Breast epithelium (tissue), 4 donors: ENCODE data around the gene CABP2. TPM values are rescaled to one million over a fixed set of nuclear protein-coding genes. Genes with fewer than 3 reads are reported as not detected.

Experiments used
- DNase-seq, 2 donors: peaks; one replicate each; pipeline ENCODE4 v3.0.0-alpha.2; 2019; ENCODE audit warnings: low spot score in 2 of 2
- H3K27ac ChIP-seq, 2 donors: fragments of 200-600 bp; sonication (generic) in 1 of 2; one replicate each; pipeline ENCODE4 v1.5.1; 2016 to 2019; ENCODE audit warnings: mild to moderate bottlenecking in 1 of 2
- H3K27me3 ChIP-seq, 2 donors: fragments of 200-600 bp; sonication (generic) in 1 of 2; one replicate each; pipeline versions ENCODE4 v1.5.1 to v1.6.0; 2017 to 2019; ENCODE audit warnings: control low read depth in 1 of 2, mild to moderate bottlenecking in 1 of 2
- H3K36me3 ChIP-seq: fragments of 200-600 bp; one replicate; pipeline ENCODE4 v1.5.1; 2019
- H3K4me1 ChIP-seq, 2 donors: fragments of 200-600 bp; sonication (generic); one replicate each; pipeline ENCODE4 v1.5.1; 2016 to 2019; ENCODE audit warnings: control low read depth in 1 of 2
- H3K4me3 ChIP-seq, 3 donors: fragments of 200-600 bp; sonication (generic); 1 replicate in 2 of 3; 2 replicates in 1 of 3; pipeline ENCODE4 v1.5.1; 2016 to 2019; ENCODE audit warnings: mild to moderate bottlenecking in 3 of 3, moderate library complexity in 2 of 3
- H3K9me3 ChIP-seq, 2 donors: fragments of 200-600 bp; sonication (generic) in 1 of 2; one replicate each; pipeline ENCODE4 v1.5.1; 2016 to 2019; ENCODE audit warnings: control low read depth in 1 of 2
- POLR2A ChIP-seq: fragments of 450-650 bp; IDR thresholded peaks from one replicate; pipeline ENCODE4 v1.6.1; 2016; ENCODE audit warnings: antibody characterized with exemption, mild to moderate bottlenecking, moderate library complexity
- POLR2AphosphoS5 ChIP-seq, 3 donors: sonication (generic); formaldehyde crosslinking; IDR thresholded peaks; one replicate each; pipeline ENCODE4 v1.6.1; 2017; ENCODE audit warnings: antibody characterized with exemption in 3 of 3
- intact Hi-C: fragments of 100-400 bp; cut with DNase I; formaldehyde crosslinking; loops from one replicate; pipeline ENCODE4 v1.15.1; 2023; ENCODE audit warnings: low total_unique reads
- total RNA-seq, 3 donors: library from RNA; depleted of rRNA; stranded (reverse); fragments of >200 nt; gene quantifications; one replicate each; pipeline ENCODE4 v1.1.0, GENCODE V29; 2016
- TF ChIP-seq, protein P1 (sequence below), 3 donors: fragments of 450-650 bp; IDR thresholded peaks; one replicate each; pipeline ENCODE4 v1.5.1; 2016 to 2017; ENCODE audit warnings: antibody characterized with exemption in 3 of 3, mild to moderate bottlenecking in 3 of 3, moderate library complexity in 3 of 3

CABP2 gene
- total RNA-seq, 3 donors from 2014 or later, result not detected

DNA sequence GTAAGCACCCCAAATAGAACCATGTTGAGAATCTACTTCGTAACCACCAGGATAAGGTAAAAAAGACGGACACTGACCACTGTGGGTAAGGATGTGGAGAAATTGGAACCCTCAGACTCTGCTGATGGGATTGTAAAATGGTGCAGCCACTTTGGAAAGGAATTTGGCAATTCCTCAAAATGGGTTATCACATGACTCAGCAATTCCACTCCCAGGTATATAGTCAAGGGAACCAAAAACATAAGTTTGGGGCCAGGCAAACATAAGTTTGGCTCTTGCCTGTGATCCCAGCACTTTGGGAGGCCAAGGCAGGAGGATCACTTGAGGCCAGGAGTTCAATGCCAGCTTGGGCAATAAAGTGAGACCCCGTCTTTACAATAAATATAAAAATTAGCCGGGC, 5.1 kb upstream of the CABP2 start:
- no peak overlapping the region for H3K4me3 ChIP-seq
- DNase-seq, result no peak
- H3K4me1 ChIP-seq, result no peaks in the 10 kb centered on the region
- TF ChIP-seq POLR2A, result no peak
- TF ChIP-seq POLR2AphosphoS5 (IDR thresholded peaks at IDR 0.05), result no peak
- TF ChIP-seq, protein P1, sequence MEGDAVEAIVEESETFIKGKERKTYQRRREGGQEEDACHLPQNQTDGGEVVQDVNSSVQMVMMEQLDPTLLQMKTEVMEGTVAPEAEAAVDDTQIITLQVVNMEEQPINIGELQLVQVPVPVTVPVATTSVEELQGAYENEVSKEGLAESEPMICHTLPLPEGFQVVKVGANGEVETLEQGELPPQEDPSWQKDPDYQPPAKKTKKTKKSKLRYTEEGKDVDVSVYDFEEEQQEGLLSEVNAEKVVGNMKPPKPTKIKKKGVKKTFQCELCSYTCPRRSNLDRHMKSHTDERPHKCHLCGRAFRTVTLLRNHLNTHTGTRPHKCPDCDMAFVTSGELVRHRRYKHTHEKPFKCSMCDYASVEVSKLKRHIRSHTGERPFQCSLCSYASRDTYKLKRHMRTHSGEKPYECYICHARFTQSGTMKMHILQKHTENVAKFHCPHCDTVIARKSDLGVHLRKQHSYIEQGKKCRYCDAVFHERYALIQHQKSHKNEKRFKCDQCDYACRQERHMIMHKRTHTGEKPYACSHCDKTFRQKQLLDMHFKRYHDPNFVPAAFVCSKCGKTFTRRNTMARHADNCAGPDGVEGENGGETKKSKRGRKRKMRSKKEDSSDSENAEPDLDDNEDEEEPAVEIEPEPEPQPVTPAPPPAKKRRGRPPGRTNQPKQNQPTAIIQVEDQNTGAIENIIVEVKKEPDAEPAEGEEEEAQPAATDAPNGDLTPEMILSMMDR (IDR thresholded peaks at IDR 0.05), result no peak
- peaks cover 0 to 8% of the 10 kb centered on the region in 2 donors for H3K27me3 ChIP-seq
- H3K27ac ChIP-seq, result no peak overlapping the region
- no peaks in the 10 kb centered on the region for H3K36me3 ChIP-seq
- peaks cover 0 to under 1% of the 10 kb centered on the region in 2 donors for H3K9me3 ChIP-seq
- intact Hi-C loops, result no loop called here

DNA sequence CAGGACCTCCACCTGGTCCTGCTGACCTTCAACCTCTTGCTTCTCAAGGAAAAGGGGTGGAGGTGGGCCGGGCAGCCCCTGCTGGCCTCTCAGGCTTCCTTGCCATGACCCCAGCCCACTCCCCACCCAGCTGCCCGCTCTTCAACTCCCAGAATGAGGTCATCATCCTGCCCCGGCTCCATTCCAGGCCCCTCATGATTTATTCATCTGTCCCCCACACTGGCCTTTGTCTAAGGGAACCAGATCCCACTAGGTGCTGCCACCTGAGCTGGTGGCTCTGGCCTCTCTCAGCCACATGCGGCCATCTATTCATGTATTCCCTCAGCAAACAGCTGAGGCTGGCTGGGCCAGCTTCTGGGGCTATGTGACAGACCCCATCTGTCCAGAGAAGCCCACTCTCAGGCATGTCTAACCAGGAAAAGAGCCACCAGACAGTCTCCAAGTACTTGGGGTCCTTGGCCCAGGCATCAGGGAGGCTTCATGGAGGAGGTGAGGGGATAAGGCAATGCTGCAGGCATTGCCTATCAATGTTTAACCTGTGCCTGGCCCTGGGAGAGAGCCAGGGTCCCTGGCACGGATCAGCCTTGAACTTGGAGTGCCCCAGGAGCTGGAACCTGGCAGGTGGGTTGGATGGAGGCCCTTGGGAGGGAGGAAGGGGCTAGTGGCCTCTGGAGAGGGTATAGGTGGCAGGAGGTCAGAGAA, 2.2 kb upstream of the CABP2 start:
- Histone ChIP-seq H3K4me3 (no peak overlapping the region), H3K4me1 (no peaks in the 10 kb centered on the region), H3K9me3 (no peaks in the 10 kb centered on the region), H3K27me3 (peaks cover 0 to 8% of the 10 kb centered on the region in 2 donors), H3K27ac (no peak overlapping the region), H3K36me3 (no peaks in the 10 kb centered on the region)
- TF ChIP-seq, protein P1 (IDR thresholded peaks at IDR 0.05), result no peak
- TF ChIP-seq POLR2AphosphoS5 (IDR thresholded peaks at IDR 0.05) (no peak), POLR2A (no peak)
- DNase-seq, result no peak
- intact Hi-C loops, result no loop called here

DNA sequence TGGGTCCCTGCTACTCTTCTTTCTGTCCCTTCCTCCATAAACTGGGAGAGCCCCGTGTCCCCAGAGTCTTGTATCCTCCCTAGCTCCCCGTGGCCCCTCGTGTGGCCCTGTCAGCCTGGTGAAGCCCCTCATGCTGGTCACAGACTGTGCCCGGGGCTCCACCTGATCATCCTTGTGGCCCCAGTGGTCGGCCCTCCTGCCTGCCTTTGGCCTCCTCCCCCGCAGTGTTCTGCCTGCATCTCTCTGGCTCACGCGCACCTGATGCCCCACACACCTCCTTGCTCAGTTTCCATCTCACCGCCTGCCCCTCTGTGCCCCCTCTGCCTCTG, 1.2 kb upstream of the CABP2 start:
- Histone ChIP-seq H3K4me3 (no peak overlapping the region), H3K9me3 (no peaks in the 10 kb centered on the region), H3K4me1 (no peaks in the 10 kb centered on the region), H3K36me3 (no peaks in the 10 kb centered on the region), H3K27me3 (peaks cover 0 to 8% of the 10 kb centered on the region in 2 donors), H3K27ac (no peak overlapping the region)
- intact Hi-C loops, result loop anchor here (5.0 kb wide), 1 partner anchor 1712 kb away; no protein-coding TSS in a partner anchor
- TF ChIP-seq, protein P1 (IDR thresholded peaks at IDR 0.05), result no peak
- TF ChIP-seq POLR2A, result no peak
- TF ChIP-seq POLR2AphosphoS5 (IDR thresholded peaks at IDR 0.05), result no peak
- DNase-seq, result no peak

DNA sequence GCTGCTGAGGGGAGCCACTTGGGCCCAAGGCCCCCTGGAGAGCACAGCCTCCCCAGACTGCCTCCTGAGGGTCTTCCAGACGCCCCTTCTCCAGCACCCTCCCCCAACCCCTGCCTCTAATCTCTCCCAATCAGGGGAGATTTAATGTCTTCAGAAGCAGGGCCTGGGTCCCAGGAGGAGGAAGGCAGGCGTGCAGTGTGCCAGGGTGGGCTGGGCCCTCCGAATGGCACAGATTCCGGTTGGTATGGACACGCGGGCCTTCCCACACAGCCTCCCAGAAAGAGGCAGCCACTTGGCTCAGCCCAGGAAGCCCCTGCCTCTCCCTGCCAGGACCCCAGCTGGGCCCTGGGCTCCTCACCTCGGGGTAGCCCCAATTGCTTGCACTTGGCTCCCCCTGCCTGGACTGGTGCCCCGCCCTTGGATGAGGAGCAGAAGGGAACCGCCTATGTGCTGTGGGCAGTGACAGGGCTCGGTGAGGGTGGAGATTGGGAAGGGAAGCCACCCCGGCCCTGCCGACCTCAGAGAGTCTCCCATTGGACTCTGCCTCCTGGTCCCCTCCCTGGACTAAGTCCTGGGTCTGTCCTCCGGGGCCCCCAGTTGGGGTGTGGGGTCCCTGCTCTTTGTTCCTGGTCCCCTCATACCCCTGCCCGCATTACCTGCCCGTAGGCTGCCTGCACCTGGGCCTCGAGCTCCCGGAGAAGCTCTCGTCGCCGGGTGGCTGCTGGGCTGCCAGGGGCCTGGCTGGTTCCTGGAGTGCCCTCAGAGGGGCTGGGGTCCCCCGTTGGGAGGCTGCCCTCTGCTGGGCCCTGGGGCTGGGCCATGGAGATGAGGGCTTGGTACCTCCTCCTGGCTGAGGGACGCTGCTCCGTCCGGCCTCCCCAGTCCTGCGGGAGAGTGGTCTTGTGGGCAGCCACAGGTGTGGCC, 572 bp upstream of the CABP2 start:
- intact Hi-C loops, result loop anchor here (5.0 kb wide), 1 partner anchor 1712 kb away; no protein-coding TSS in a partner anchor
- TF ChIP-seq, protein P1 (IDR thresholded peaks at IDR 0.05), result no peak

DNA sequence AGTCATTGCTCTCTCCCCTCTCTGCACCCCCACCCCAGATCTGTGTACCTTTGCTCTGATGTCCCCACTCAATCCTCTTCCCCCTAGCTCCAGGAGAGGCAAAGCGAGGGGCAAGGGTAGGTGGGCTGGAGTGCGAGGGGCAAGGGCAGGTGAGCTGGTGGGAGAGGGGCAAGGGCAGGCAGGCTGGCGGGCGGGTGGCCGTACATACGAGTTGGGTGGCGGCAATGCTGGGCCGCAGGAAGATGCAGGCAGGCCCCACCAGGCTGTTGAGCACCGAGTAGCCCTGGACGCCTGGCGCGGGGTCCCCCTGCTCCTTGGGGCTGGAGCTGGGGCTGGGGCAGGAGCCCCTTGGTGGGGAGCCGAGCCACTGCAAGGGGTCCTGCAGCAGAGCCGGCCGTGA, 908 bp downstream of the CABP2 start:
- intact Hi-C loops, result loop anchor here (5.0 kb wide), 1 partner anchor 1710 kb away; no protein-coding TSS in a partner anchor
- Histone ChIP-seq H3K27me3 (peaks cover 0 to 8% of the 10 kb centered on the region in 2 donors), H3K4me1 (no peaks in the 10 kb centered on the region), H3K9me3 (no peaks in the 10 kb centered on the region), H3K4me3 (no peak overlapping the region), H3K36me3 (no peaks in the 10 kb centered on the region), H3K27ac (no peak overlapping the region)
- no peak for DNase-seq
- TF ChIP-seq POLR2A (no peak), POLR2AphosphoS5 (IDR thresholded peaks at IDR 0.05) (no peak)
- TF ChIP-seq, protein P1 (IDR thresholded peaks at IDR 0.05), result no peak

More for the DNA sequence above, 572 bp upstream of the CABP2 start:
- Histone ChIP-seq H3K36me3 (no peaks in the 10 kb centered on the region), H3K4me3 (no peak overlapping the region), H3K4me1 (no peaks in the 10 kb centered on the region), H3K27ac (no peak overlapping the region), H3K27me3 (peaks cover 0 to 8% of the 10 kb centered on the region in 2 donors), H3K9me3 (no peaks in the 10 kb centered on the region)
- DNase-seq, result no peak
